MM.1S (cell line): ENCODE data around the gene SPAG17.

ENCODE experiments used
- DNase-seq: peaks from one replicate; pipeline ENCODE4 v3.0.0-alpha.2; 2015
- H2AFZ ChIP-seq: fragments of 300-600 bp; sonication (generic); 2 replicates; pipeline ENCODE4 v1.6.0; 2016; ENCODE audit warnings: antibody characterized with exemption, low read length
- H3F3A ChIP-seq: fragments of 300-600 bp; sonication (generic); 2 replicates; pipeline ENCODE4 v1.6.1; 2016; ENCODE audit warnings: mild to moderate bottlenecking, antibody characterized with exemption, low read length, moderate library complexity, mixed read lengths; ENCODE audit not compliant: insufficient read depth
- H3K27ac ChIP-seq: fragments of 300-600 bp; sonication (generic); 2 replicates; pipeline ENCODE4 v1.5.1; 2016; ENCODE audit warnings: mild to moderate bottlenecking, low read length
- H3K27me3 ChIP-seq: fragments of 300-600 bp; sonication (generic); replicated peaks from 2 replicates; pipeline ENCODE4 v1.6.0; 2016; ENCODE audit warnings: low read length; ENCODE audit not compliant: insufficient read depth
- H3K36me3 ChIP-seq: fragments of 300-600 bp; sonication (generic); replicated peaks from 2 replicates; pipeline ENCODE4 v1.6.1; 2016; ENCODE audit warnings: mild to moderate bottlenecking, low read length, mixed read lengths; ENCODE audit not compliant: insufficient read depth
- H3K4me1 ChIP-seq: fragments of 300-600 bp; sonication (generic); 2 replicates; pipeline ENCODE4 v1.6.1; 2016; ENCODE audit warnings: low read length, mixed read lengths
- H3K4me2 ChIP-seq: fragments of 300-600 bp; sonication (generic); 2 replicates; pipeline ENCODE4 v1.6.0; 2016; ENCODE audit warnings: low read depth, low read length
- H3K4me3 ChIP-seq: fragments of 300-600 bp; sonication (generic); 2 replicates; pipeline ENCODE4 v1.5.1; 2016; ENCODE audit warnings: low read length, mixed read lengths
- H3K79me2 ChIP-seq: fragments of 300-600 bp; sonication (generic); 2 replicates; pipeline ENCODE4 v1.6.1; 2016; ENCODE audit warnings: mixed run types, low read length, mixed read lengths
- H3K9ac ChIP-seq: fragments of 300-600 bp; sonication (generic); 2 replicates; pipeline ENCODE4 v1.6.1; 2016; ENCODE audit warnings: low read length, mixed read lengths
- H3K9me2 ChIP-seq: fragments of 300-600 bp; sonication (generic); replicated peaks from 2 replicates; pipeline ENCODE4 v1.6.1; 2016; ENCODE audit warnings: mild to moderate bottlenecking, low read length, mixed read lengths; ENCODE audit not compliant: insufficient read depth
- H3K9me3 ChIP-seq: fragments of 300-600 bp; sonication (generic); replicated peaks from 2 replicates; pipeline ENCODE4 v1.6.1; 2016; ENCODE audit warnings: mild to moderate bottlenecking, low read length, mixed read lengths; ENCODE audit not compliant: insufficient read depth
- H4K20me1 ChIP-seq: fragments of 300-600 bp; sonication (generic); 2 replicates; pipeline ENCODE4 v1.6.1; 2016; ENCODE audit warnings: mild to moderate bottlenecking, low read length, moderate library complexity, mixed read lengths; ENCODE audit not compliant: insufficient read depth
- CTCF ChIP-seq: fragments of 300-600 bp; sonication (generic); IDR thresholded peaks from 2 replicates; pipeline ENCODE4 v1.5.1; 2016; ENCODE audit warnings: antibody characterized with exemption, low read length, mixed read lengths
- EZH2 ChIP-seq: fragments of 300-600 bp; sonication (generic); optimal IDR thresholded peaks from 2 replicates; pipeline ENCODE3; 2017; ENCODE audit warnings: low read depth, mild to moderate bottlenecking, antibody characterized with exemption, low read length, mixed read lengths
- EZH2phosphoT487 ChIP-seq: fragments of 300-600 bp; sonication (generic); IDR thresholded peaks from 2 replicates; pipeline ENCODE4 v1.6.1; 2018; ENCODE audit warnings: antibody characterized with exemption, low read length

Gene SPAG17

GRCh38 chr1:118160806-118161205 is 24.2 kb downstream of the SPAG17 start:
- no peak overlapping the region for H3K27ac ChIP-seq
- H3F3A ChIP-seq, result no peaks in the 10 kb centered on the region
- H3K9ac ChIP-seq, result no peak overlapping the region
- TF ChIP-seq EZH2 (no peak), EZH2phosphoT487 (no peak), CTCF (no peak)
- DNase-seq, result no peak
- no peak overlapping the region for H3K4me3 ChIP-seq
- no peaks in the 10 kb centered on the region for H3K9me2 ChIP-seq
- H3K27me3 ChIP-seq, result no peaks in the 10 kb centered on the region
- no peaks in the 10 kb centered on the region for H3K36me3 ChIP-seq
- H4K20me1 ChIP-seq, result no peaks in the 10 kb centered on the region
- no peaks in the 10 kb centered on the region for H3K79me2 ChIP-seq
- no peak overlapping the region for H2AFZ ChIP-seq
- H3K4me2 ChIP-seq, result no peak overlapping the region
- no peaks in the 10 kb centered on the region for H3K9me3 ChIP-seq
- H3K4me1 ChIP-seq, result no peaks in the 10 kb centered on the region

GRCh38 chr1:118159569-118159968 is 25.5 kb downstream of the SPAG17 start:
- Histone ChIP-seq H3K27me3 (no peaks in the 10 kb centered on the region), H3K4me3 (no peak overlapping the region), H3K4me2 (peak overlapping the region; percentile 12; the same call in 1 of the 2 replicates), H3K36me3 (no peaks in the 10 kb centered on the region), H3K27ac (no peak overlapping the region), H2AFZ (0 out of 2 replicates have a peak overlapping the region, but pooled peaks have one; percentile 27), H3F3A (no peaks in the 10 kb centered on the region), H4K20me1 (no peaks in the 10 kb centered on the region), H3K9me3 (no peaks in the 10 kb centered on the region), H3K9ac (no peak overlapping the region), H3K9me2 (no peaks in the 10 kb centered on the region), H3K79me2 (no peaks in the 10 kb centered on the region), H3K4me1 (no peaks in the 10 kb centered on the region)
- DNase-seq, result no peak
- no peak for TF ChIP-seq EZH2phosphoT487

GRCh38 chr1:118158924-118159323 is 26.1 kb downstream of the SPAG17 start:
- no peak overlapping the region for H3K27ac ChIP-seq
- no peaks in the 10 kb centered on the region for H3K9me3 ChIP-seq
- H3K9me2 ChIP-seq, result no peaks in the 10 kb centered on the region
- DNase-seq, result no peak
- no peaks in the 10 kb centered on the region for H4K20me1 ChIP-seq
- peak overlapping the region; percentile 12; the same call in 1 of the 2 replicates for H3K4me2 ChIP-seq
- H3K27me3 ChIP-seq, result no peaks in the 10 kb centered on the region
- TF ChIP-seq EZH2phosphoT487 (no peak), EZH2 (no peak)
- no peak overlapping the region for H3K9ac ChIP-seq
- no peak overlapping the region for H3K4me3 ChIP-seq
- H3F3A ChIP-seq, result no peaks in the 10 kb centered on the region
- H2AFZ ChIP-seq, result no peak overlapping the region
- no peaks in the 10 kb centered on the region for H3K79me2 ChIP-seq
- no peaks in the 10 kb centered on the region for H3K4me1 ChIP-seq
- no peaks in the 10 kb centered on the region for H3K36me3 ChIP-seq

- no peak overlapping the region for H3K4me3 ChIP-seq
- H3K79me2 ChIP-seq, result no peaks in the 10 kb centered on the region
- H3K27me3 ChIP-seq, result no peaks in the 10 kb centered on the region
- H3K4me1 ChIP-seq, result no peaks in the 10 kb centered on the region
- no peak overlapping the region for H3K9ac ChIP-seq
- no peak overlapping the region for H2AFZ ChIP-seq
- H3K9me2 ChIP-seq, result no peaks in the 10 kb centered on the region
- H3K9me3 ChIP-seq, result no peaks in the 10 kb centered on the region
- no peaks in the 10 kb centered on the region for H3K36me3 ChIP-seq
- DNase-seq, result no peak
- no peaks in the 10 kb centered on the region for H4K20me1 ChIP-seq
- H3F3A ChIP-seq, result no peaks in the 10 kb centered on the region
- H3K4me2 ChIP-seq, result no peak overlapping the region
- no peak for TF ChIP-seq CTCF
- no peak for TF ChIP-seq EZH2phosphoT487
- no peak for TF ChIP-seq EZH2
- no peak overlapping the region for H3K27ac ChIP-seq
These were observed 27.5 kb downstream of the SPAG17 start for GRCh38 chr1:118157506-118157905.
